Measurements from ENCODE around the gene PTPRB.

Gene PTPRB

GRCh38 chr12:70637303-70638085 lies at the start of gene PTPRB:
PTPRB (minus strand) TSS chr12:70637429; CDS start chr12:70637395, 34 bp downstream.
- no peaks in the 10 kb centered on the region for H3K27me3 ChIP-seq (ENCODE audit: control insufficient read depth, insufficient read depth, low read length)
- H3K36me3 ChIP-seq (ENCODE audit: control insufficient read depth, insufficient read depth, low read length) = no peaks in the 10 kb centered on the region
- no peaks in the 10 kb centered on the region for H3K9me3 ChIP-seq (ENCODE audit: control insufficient read depth, low read length)
- H3K4me1 ChIP-seq (ENCODE audit: control insufficient read depth, insufficient read depth, low read length) = no peaks in the 10 kb centered on the region
- H3K4me3 ChIP-seq (ENCODE audit: low read length) = no peak within 1 kb of the TSS
- no peak within 1 kb of the TSS for H3K9ac ChIP-seq (ENCODE audit: low read length)

- Histone ChIP-seq H3K9ac (ENCODE audit: low read length) (no peak overlapping the region), H3K36me3 (ENCODE audit: control insufficient read depth, insufficient read depth, low read length) (no peaks in the 10 kb centered on the region), H3K27me3 (ENCODE audit: control insufficient read depth, insufficient read depth, low read length) (no peaks in the 10 kb centered on the region), H3K4me3 (ENCODE audit: low read length) (no peak overlapping the region), H3K4me1 (ENCODE audit: control insufficient read depth, insufficient read depth, low read length) (no peaks in the 10 kb centered on the region), H3K9me3 (ENCODE audit: control insufficient read depth, low read length) (no peaks in the 10 kb centered on the region)
Measured at GRCh38 chr12:70686907-70687306, 49.7 kb upstream of the PTPRB start.

- Histone ChIP-seq H3K9me3 (ENCODE audit: control insufficient read depth, low read length) (no peaks in the 10 kb centered on the region), H3K4me3 (ENCODE audit: low read length) (no peak overlapping the region), H3K36me3 (ENCODE audit: control insufficient read depth, insufficient read depth, low read length) (no peaks in the 10 kb centered on the region), H3K9ac (ENCODE audit: low read length) (no peak overlapping the region), H3K27me3 (ENCODE audit: control insufficient read depth, insufficient read depth, low read length) (no peaks in the 10 kb centered on the region), H3K4me1 (ENCODE audit: control insufficient read depth, insufficient read depth, low read length) (no peaks in the 10 kb centered on the region)
Measured at GRCh38 chr12:70686299-70686698, 49.1 kb upstream of the PTPRB start.

- Histone ChIP-seq H3K9me3 (ENCODE audit: control insufficient read depth, low read length) (no peaks in the 10 kb centered on the region), H3K4me1 (ENCODE audit: control insufficient read depth, insufficient read depth, low read length) (no peaks in the 10 kb centered on the region), H3K36me3 (ENCODE audit: control insufficient read depth, insufficient read depth, low read length) (no peaks in the 10 kb centered on the region), H3K4me3 (ENCODE audit: low read length) (no peak overlapping the region), H3K9ac (ENCODE audit: low read length) (no peak overlapping the region), H3K27me3 (ENCODE audit: control insufficient read depth, insufficient read depth, low read length) (no peaks in the 10 kb centered on the region)
Measured at GRCh38 chr12:70683976-70684375, 46.7 kb upstream of the PTPRB start.

GRCh38 chr12:70671698-70672097 lies 34.5 kb upstream of the PTPRB start:
- no peak overlapping the region for H3K4me3 ChIP-seq (ENCODE audit: low read length)

GRCh38 chr12:70670948-70671347 lies 33.7 kb upstream of the PTPRB start:
- H3K9ac ChIP-seq (ENCODE audit: low read length) = no peak overlapping the region
- no peaks in the 10 kb centered on the region for H3K27me3 ChIP-seq (ENCODE audit: control insufficient read depth, insufficient read depth, low read length)
- no peaks in the 10 kb centered on the region for H3K36me3 ChIP-seq (ENCODE audit: control insufficient read depth, insufficient read depth, low read length)
- H3K9me3 ChIP-seq (ENCODE audit: control insufficient read depth, low read length) = no peaks in the 10 kb centered on the region
- H3K4me3 ChIP-seq (ENCODE audit: low read length) = no peak overlapping the region
- no peaks in the 10 kb centered on the region for H3K4me1 ChIP-seq (ENCODE audit: control insufficient read depth, insufficient read depth, low read length)

More at GRCh38 chr12:70671698-70672097, 34.5 kb upstream of the PTPRB start:
- H3K36me3 ChIP-seq (ENCODE audit: control insufficient read depth, insufficient read depth, low read length) = no peaks in the 10 kb centered on the region
- H3K27me3 ChIP-seq (ENCODE audit: control insufficient read depth, insufficient read depth, low read length) = no peaks in the 10 kb centered on the region
- H3K4me1 ChIP-seq (ENCODE audit: control insufficient read depth, insufficient read depth, low read length) = no peaks in the 10 kb centered on the region
- no peaks in the 10 kb centered on the region for H3K9me3 ChIP-seq (ENCODE audit: control insufficient read depth, low read length)
- no peak overlapping the region for H3K9ac ChIP-seq (ENCODE audit: low read length)

- H3K4me1 ChIP-seq (ENCODE audit: control insufficient read depth, insufficient read depth, low read length) = no peaks in the 10 kb centered on the region
- H3K9ac ChIP-seq (ENCODE audit: low read length) = no peak overlapping the region
- no peaks in the 10 kb centered on the region for H3K9me3 ChIP-seq (ENCODE audit: control insufficient read depth, low read length)
- no peaks in the 10 kb centered on the region for H3K27me3 ChIP-seq (ENCODE audit: control insufficient read depth, insufficient read depth, low read length)
- no peak overlapping the region for H3K4me3 ChIP-seq (ENCODE audit: low read length)
- H3K36me3 ChIP-seq (ENCODE audit: control insufficient read depth, insufficient read depth, low read length) = no peaks in the 10 kb centered on the region
Measured at GRCh38 chr12:70667253-70667652, 30.0 kb upstream of the PTPRB start.

- no peaks in the 10 kb centered on the region for H3K9me3 ChIP-seq (ENCODE audit: control insufficient read depth, low read length)
- no peaks in the 10 kb centered on the region for H3K27me3 ChIP-seq (ENCODE audit: control insufficient read depth, insufficient read depth, low read length)
- H3K9ac ChIP-seq (ENCODE audit: low read length) = no peak overlapping the region
- no peaks in the 10 kb centered on the region for H3K4me1 ChIP-seq (ENCODE audit: control insufficient read depth, insufficient read depth, low read length)
- no peaks in the 10 kb centered on the region for H3K36me3 ChIP-seq (ENCODE audit: control insufficient read depth, insufficient read depth, low read length)
- no peak overlapping the region for H3K4me3 ChIP-seq (ENCODE audit: low read length)
Measured at GRCh38 chr12:70666364-70666763, 29.1 kb upstream of the PTPRB start.

GRCh38 chr12:70664465-70664881 lies 27.2 kb upstream of the PTPRB start:
- Histone ChIP-seq H3K9ac (ENCODE audit: low read length) (no peak overlapping the region), H3K4me3 (ENCODE audit: low read length) (no peak overlapping the region), H3K36me3 (ENCODE audit: control insufficient read depth, insufficient read depth, low read length) (no peaks in the 10 kb centered on the region), H3K27me3 (ENCODE audit: control insufficient read depth, insufficient read depth, low read length) (no peaks in the 10 kb centered on the region), H3K9me3 (ENCODE audit: control insufficient read depth, low read length) (no peaks in the 10 kb centered on the region), H3K4me1 (ENCODE audit: control insufficient read depth, insufficient read depth, low read length) (no peaks in the 10 kb centered on the region)

- no peaks in the 10 kb centered on the region for H3K36me3 ChIP-seq (ENCODE audit: control insufficient read depth, insufficient read depth, low read length)
- H3K9ac ChIP-seq (ENCODE audit: low read length) = no peak overlapping the region
- H3K27me3 ChIP-seq (ENCODE audit: control insufficient read depth, insufficient read depth, low read length) = no peaks in the 10 kb centered on the region
- H3K4me1 ChIP-seq (ENCODE audit: control insufficient read depth, insufficient read depth, low read length) = no peaks in the 10 kb centered on the region
- H3K4me3 ChIP-seq (ENCODE audit: low read length) = no peak overlapping the region
- no peaks in the 10 kb centered on the region for H3K9me3 ChIP-seq (ENCODE audit: control insufficient read depth, low read length)
Measured at GRCh38 chr12:70663838-70664237, 26.6 kb upstream of the PTPRB start.

- H3K9me3 ChIP-seq (ENCODE audit: control insufficient read depth, low read length) = no peaks in the 10 kb centered on the region
- H3K9ac ChIP-seq (ENCODE audit: low read length) = no peak overlapping the region
- no peaks in the 10 kb centered on the region for H3K27me3 ChIP-seq (ENCODE audit: control insufficient read depth, insufficient read depth, low read length)
- no peaks in the 10 kb centered on the region for H3K4me1 ChIP-seq (ENCODE audit: control insufficient read depth, insufficient read depth, low read length)
- no peaks in the 10 kb centered on the region for H3K36me3 ChIP-seq (ENCODE audit: control insufficient read depth, insufficient read depth, low read length)
- no peak overlapping the region for H3K4me3 ChIP-seq (ENCODE audit: low read length)
Measured at GRCh38 chr12:70661466-70662161, 24.4 kb upstream of the PTPRB start.

GRCh38 chr12:70660620-70661219 lies 23.5 kb upstream of the PTPRB start:
- Histone ChIP-seq H3K4me3 (ENCODE audit: low read length) (no peak overlapping the region), H3K9me3 (ENCODE audit: control insufficient read depth, low read length) (no peaks in the 10 kb centered on the region)

More at GRCh38 chr12:70660620-70661219, 23.5 kb upstream of the PTPRB start:
- no peak overlapping the region for H3K9ac ChIP-seq (ENCODE audit: low read length)
- no peaks in the 10 kb centered on the region for H3K27me3 ChIP-seq (ENCODE audit: control insufficient read depth, insufficient read depth, low read length)
- H3K4me1 ChIP-seq (ENCODE audit: control insufficient read depth, insufficient read depth, low read length) = no peaks in the 10 kb centered on the region
- no peaks in the 10 kb centered on the region for H3K36me3 ChIP-seq (ENCODE audit: control insufficient read depth, insufficient read depth, low read length)
